H9 (cell line): ENCODE data around the gene FAM98C. TPM values are rescaled to one million over a fixed set of nuclear protein-coding genes. Genes with fewer than 3 reads are reported as not detected.

Experiments used
- DNase-seq: peaks from one replicate; pipeline ENCODE4 v3.0.0-alpha.2; 2017
- H2AFZ ChIP-seq: one replicate; pipeline ENCODE4 v1.6.1; 2013; ENCODE audit warnings: mild to moderate bottlenecking, low read length, control low read depth, moderate library complexity
- H2AK5ac ChIP-seq: 2 replicates; pipeline ENCODE4 v1.6.1; 2013; ENCODE audit warnings: low read length, control low read depth, mixed read lengths; ENCODE audit not compliant: insufficient read length
- H2BK120ac ChIP-seq: one replicate; pipeline ENCODE4 v1.6.1; 2013; ENCODE audit warnings: low read depth, mild to moderate bottlenecking, low read length, control low read depth, inconsistent platforms; ENCODE audit not compliant: poor library complexity, severe bottlenecking
- H2BK12ac ChIP-seq: 2 replicates; pipeline ENCODE4 v1.6.1; 2013; ENCODE audit warnings: low read length, control low read depth, mixed read lengths, low read depth; ENCODE audit not compliant: insufficient read length
- H2BK15ac ChIP-seq: 2 replicates; pipeline ENCODE4 v1.6.1; 2013; ENCODE audit warnings: low read depth, low read length, control low read depth
- H2BK20ac ChIP-seq: one replicate; pipeline ENCODE4 v1.6.1; 2013; ENCODE audit warnings: low read depth, mild to moderate bottlenecking, low read length, control low read depth, inconsistent platforms; ENCODE audit not compliant: poor library complexity, severe bottlenecking
- H2BK5ac ChIP-seq: 2 replicates; pipeline ENCODE4 v1.6.1; 2013; ENCODE audit warnings: low read length, control low read depth, mixed read lengths; ENCODE audit not compliant: insufficient read length
- H3K14ac ChIP-seq: 2 replicates; pipeline ENCODE4 v1.6.1; 2013; ENCODE audit warnings: low read length, control low read depth; ENCODE audit not compliant: insufficient read depth
- H3K18ac ChIP-seq: 2 replicates; pipeline ENCODE4 v1.6.1; 2013; ENCODE audit warnings: low read depth, mild to moderate bottlenecking, mixed read lengths, low read length, control low read depth; ENCODE audit not compliant: insufficient read length
- H3K23ac ChIP-seq: 2 replicates; pipeline ENCODE4 v1.6.1; 2013; ENCODE audit warnings: low read length, control low read depth, mixed read lengths, low read depth; ENCODE audit not compliant: insufficient read length
- H3K23me2 ChIP-seq: 2 replicates; pipeline ENCODE4 v1.6.1; 2013; ENCODE audit warnings: low read depth, mild to moderate bottlenecking, mixed read lengths, low read length, control low read depth; ENCODE audit not compliant: insufficient read length, poor library complexity, severe bottlenecking
- H3K27ac ChIP-seq: 2 replicates; pipeline ENCODE4 v1.5.1; 2013; ENCODE audit warnings: low read length, control low read depth, mixed read lengths, low read depth; ENCODE audit not compliant: insufficient read length
- H3K27me3 ChIP-seq: 2 replicates; pipeline ENCODE4 v1.6.1; 2013; ENCODE audit warnings: low read length, control low read depth, inconsistent platforms; ENCODE audit not compliant: insufficient read depth
- H3K4ac ChIP-seq: 2 replicates; pipeline ENCODE4 v1.6.1; 2013; ENCODE audit warnings: low read depth, mild to moderate bottlenecking, control low read depth, inconsistent platforms, low read length, moderate library complexity
- H3K4me1 ChIP-seq: 2 replicates; pipeline ENCODE4 v1.6.1; 2013; ENCODE audit warnings: low read length, control low read depth, inconsistent platforms; ENCODE audit not compliant: insufficient read depth
- H3K4me2 ChIP-seq: 2 replicates; pipeline ENCODE4 v1.6.1; 2013; ENCODE audit warnings: low read length, control low read depth, mixed read lengths; ENCODE audit not compliant: insufficient read length, insufficient read depth
- H3K56ac ChIP-seq: 2 replicates; pipeline ENCODE4 v1.6.1; 2013; ENCODE audit warnings: low read depth, mild to moderate bottlenecking, mixed read lengths, low read length, control low read depth; ENCODE audit not compliant: insufficient read length
- H3K79me1 ChIP-seq: 2 replicates; pipeline ENCODE4 v1.6.1; 2013; ENCODE audit warnings: low read depth, mild to moderate bottlenecking, moderate library complexity, low read length, control low read depth, inconsistent platforms; ENCODE audit not compliant: insufficient read depth, poor library complexity, severe bottlenecking
- H3K79me2 ChIP-seq: 2 replicates; pipeline ENCODE4 v1.6.1; 2013; ENCODE audit warnings: low read length, control low read depth, inconsistent platforms; ENCODE audit not compliant: insufficient read depth
- H3K9ac ChIP-seq: 2 replicates; pipeline ENCODE4 v1.6.1; 2013; ENCODE audit warnings: low read length, control low read depth, mixed read lengths; ENCODE audit not compliant: insufficient read length; ENCODE audit errors: extremely low read depth
- H3K9me3 ChIP-seq: one replicate; pipeline ENCODE4 v1.6.1; 2013; ENCODE audit warnings: low read depth, low read length, inconsistent platforms; ENCODE audit not compliant: control insufficient read depth
- H3T11ph ChIP-seq: one replicate; pipeline ENCODE4 v1.6.1; 2013; ENCODE audit warnings: mild to moderate bottlenecking, low read length, control low read depth, inconsistent platforms
- H4K20me1 ChIP-seq: one replicate; pipeline ENCODE4 v1.6.1; 2013; ENCODE audit not compliant: control insufficient read depth, insufficient read length, insufficient read depth
- H4K5ac ChIP-seq: 2 replicates; pipeline ENCODE4 v1.6.1; 2013; ENCODE audit warnings: low read depth, mild to moderate bottlenecking, mixed read lengths, low read length, control low read depth; ENCODE audit not compliant: insufficient read length
- H4K8ac ChIP-seq: replicated peaks from 2 replicates; pipeline ENCODE4 v1.6.1; 2013; ENCODE audit warnings: low read length, control low read depth, mixed read lengths, low read depth; ENCODE audit not compliant: insufficient read length
- H4K91ac ChIP-seq: 2 replicates; pipeline ENCODE4 v1.6.1; 2013; ENCODE audit warnings: low read depth, mild to moderate bottlenecking, moderate library complexity, mixed read lengths, low read length, control low read depth; ENCODE audit not compliant: insufficient read length
- H3K27ac Mint-ChIP-seq, 3 experiments: 2 replicates in 2 of 3; 3 replicates in 1 of 3; pipeline ENCODE4 v1.8.0; 2020 to 2021; ENCODE audit warnings: mixed read lengths in 3 of 3, mild to moderate bottlenecking in 1 of 3, moderate library complexity in 1 of 3
- H3K27me3 Mint-ChIP-seq: 2 replicates; pipeline ENCODE4 v1.8.0; 2021; ENCODE audit warnings: low read depth, mild to moderate bottlenecking, moderate library complexity, mixed read lengths
- H3K36me3 Mint-ChIP-seq, 3 experiments: 2 replicates in 2 of 3; 3 replicates in 1 of 3; pipeline ENCODE4 v1.8.0; 2020 to 2021; ENCODE audit warnings: low read depth in 3 of 3, mixed read lengths in 3 of 3; ENCODE audit not compliant: insufficient read depth in 1 of 3
- H3K4me1 Mint-ChIP-seq, 2 experiments: 2 replicates each; pipeline ENCODE4 v1.8.0; 2020; ENCODE audit warnings: mixed read lengths in 2 of 2
- H3K4me3 Mint-ChIP-seq, 2 experiments: 2 replicates in 1 of 2; 3 replicates in 1 of 2; pipeline ENCODE4 v1.8.0; 2020 to 2021; ENCODE audit warnings: mild to moderate bottlenecking in 2 of 2, mixed read lengths in 2 of 2, moderate library complexity in 1 of 2
- H3K9me3 Mint-ChIP-seq, 2 experiments: 2 replicates in 1 of 2; 3 replicates in 1 of 2; pipeline ENCODE4 v1.8.0; 2020; ENCODE audit warnings: mild to moderate bottlenecking in 2 of 2, mixed read lengths in 2 of 2, moderate library complexity in 1 of 2
- CTCF ChIP-seq: fragments of 200-600 bp; sonication (generic); conservative IDR thresholded peaks from 3 replicates; pipeline ENCODE4 v1.8.0; 2021; ENCODE audit warnings: antibody characterized with exemption, mild to moderate bottlenecking
- WGBS: extraction: QIAGEN DNeasy Blood & Tissue Kit; methylation state at CpG from one replicate; pipeline ENCODE4 v1.1.7; 2013; ENCODE audit warnings: missing lambda C conversion rate, low lambda C conversion rate, mixed read lengths; ENCODE audit not compliant: insufficient read length; ENCODE audit errors: extremely low coverage; 5-methylcytosine and 5-hydroxymethylcytosine counted together
- total RNA-seq: library from RNA; stranded (reverse); gene quantifications from 2 replicates; pipeline ENCODE4 v1.2.1, GENCODE V29; 2021

FAM98C gene
- total RNA-seq, 1 experiment from 2014 or later = 16.4 TPM

GRCh38 chr19:38391911-38392464 is 10.9 kb upstream of the FAM98C start:
- H2AK5ac ChIP-seq = no peak overlapping the region
- no CpG with 5 or more reads among the region's 8 CpGs for WGBS
- no peak overlapping the region for H2BK12ac ChIP-seq
- no peak overlapping the region for H3T11ph ChIP-seq
- peak overlapping the region in 1 of 2 experiments; percentile 18; a peak in 1 of 5 replicates for H3K4me3 Mint-ChIP-seq
- H3K23me2 ChIP-seq = peaks cover 29% of the 10 kb centered on the region
- no peaks in the 10 kb centered on the region for H3K27me3 ChIP-seq
- peaks cover 19% of the 10 kb centered on the region for H3K27me3 Mint-ChIP-seq
- H3K23ac ChIP-seq = no peak overlapping the region
- H3K4me1 Mint-ChIP-seq = peaks cover 45 to 53% of the 10 kb centered on the region in 2 experiments
- peaks cover 26 to 45% (median 32%) of the 10 kb centered on the region in 3 experiments for H3K36me3 Mint-ChIP-seq
- no peak overlapping the region for H2BK120ac ChIP-seq
- no peak overlapping the region for H3K4ac ChIP-seq
- no peaks in the 10 kb centered on the region for H4K20me1 ChIP-seq
- no peak overlapping the region for H3K27ac Mint-ChIP-seq
- H3K9me3 Mint-ChIP-seq = no peaks in the 10 kb centered on the region
- no peak overlapping the region for H3K18ac ChIP-seq
- no peak for TF ChIP-seq CTCF
- no peak overlapping the region for H3K4me2 ChIP-seq
- H3K79me1 ChIP-seq = no peaks in the 10 kb centered on the region
- no peaks in the 10 kb centered on the region; the same call in 1 of the 2 replicates for H3K79me2 ChIP-seq
- no peak for DNase-seq
- H4K8ac ChIP-seq = no peak overlapping the region
- no peak overlapping the region for H4K91ac ChIP-seq
- H3K27ac ChIP-seq = no peak overlapping the region
- no peak overlapping the region for H2BK5ac ChIP-seq
- no peak overlapping the region for H3K9ac ChIP-seq
- H3K9me3 ChIP-seq = no peaks in the 10 kb centered on the region
- H2BK15ac ChIP-seq = no peak overlapping the region
- no peak overlapping the region for H4K5ac ChIP-seq
- H2AFZ ChIP-seq = no peak overlapping the region
- H3K4me1 ChIP-seq = no peaks in the 10 kb centered on the region; the same call in 1 of the 2 replicates
- no peak overlapping the region for H3K14ac ChIP-seq
- no peak overlapping the region for H3K56ac ChIP-seq
- H2BK20ac ChIP-seq = no peak overlapping the region
